SU-DHL-6 (cell line): Measurements from ENCODE around the gene NTN4.

ENCODE experiments used
- H2AFZ ChIP-seq: fragments of 200-600 bp; sonication (generic); 2 replicates; pipeline ENCODE4 v1.6.1; 2014; ENCODE audit warnings: low read depth, mild to moderate bottlenecking, moderate library complexity, mixed read lengths, antibody characterized with exemption, low read length; ENCODE audit not compliant: severe bottlenecking
- H3F3A ChIP-seq: fragments of 200-600 bp; shearing (Covaris generic); 2 replicates; pipeline ENCODE4 v1.6.0; 2016; ENCODE audit warnings: antibody characterized with exemption, mild to moderate bottlenecking; ENCODE audit not compliant: insufficient read depth
- H3K27ac ChIP-seq: fragments of 200-600 bp; sonication (generic); 2 replicates; pipeline ENCODE4 v1.5.1; 2016; ENCODE audit warnings: low read depth, mild to moderate bottlenecking, low read length, moderate library complexity, mixed read lengths
- H3K27me3 ChIP-seq: fragments of 200-600 bp; sonication (generic), shearing (Covaris generic); 2 replicates; pipeline ENCODE4 v1.6.0; 2014; ENCODE audit warnings: mild to moderate bottlenecking, low read length
- H3K36me3 ChIP-seq: fragments of 200-600 bp; sonication (generic); 2 replicates; pipeline ENCODE4 v1.6.1; 2014; ENCODE audit warnings: mild to moderate bottlenecking, low read length, mixed read lengths
- H3K4me2 ChIP-seq: fragments of 300-600, 200-600 bp; shearing (Covaris generic), sonication (generic); 2 replicates; pipeline ENCODE4 v1.6.0; 2014; ENCODE audit warnings: low read length, low read depth, mild to moderate bottlenecking; ENCODE audit not compliant: poor library complexity, severe bottlenecking
- H3K4me3 ChIP-seq: fragments of 200-600 bp; sonication (generic); 2 replicates; pipeline ENCODE4 v1.5.1; 2014; ENCODE audit warnings: antibody characterized with exemption, low read length, mild to moderate bottlenecking, mixed read lengths; ENCODE audit not compliant: insufficient read depth, poor library complexity, severe bottlenecking
- H3K79me2 ChIP-seq: fragments of 200-600 bp; sonication (generic); 2 replicates; pipeline ENCODE4 v1.6.1; 2014; ENCODE audit warnings: mild to moderate bottlenecking, low read length, moderate library complexity; ENCODE audit not compliant: insufficient read depth
- H3K9ac ChIP-seq: fragments of 200-600 bp; sonication (generic); 2 replicates; pipeline ENCODE4 v1.7.0; 2014; ENCODE audit warnings: mild to moderate bottlenecking, low read length
- H3K9me2 ChIP-seq: fragments of 200-600 bp; sonication (generic); replicated peaks from 2 replicates; pipeline ENCODE4 v1.6.1; 2014; ENCODE audit warnings: low read length; ENCODE audit not compliant: insufficient read depth
- H3K9me3 ChIP-seq: fragments of 200-600 bp; sonication (generic); 2 replicates; pipeline ENCODE4 v1.6.1; 2014; ENCODE audit warnings: low read length, mixed read lengths; ENCODE audit not compliant: insufficient read depth
- H4K20me1 ChIP-seq: fragments of 200-600 bp; sonication (generic); 2 replicates; pipeline ENCODE4 v1.6.1; 2014; ENCODE audit warnings: low read depth, mild to moderate bottlenecking, antibody characterized with exemption, low read length, moderate library complexity, mixed read lengths
- CTCF ChIP-seq: fragments of 200-600 bp; sonication (generic); IDR thresholded peaks from one replicate; pipeline ENCODE4 v1.5.1; 2017; ENCODE audit warnings: antibody characterized with exemption, mild to moderate bottlenecking, low read length, moderate library complexity; ENCODE audit not compliant: insufficient read depth, poor library complexity, severe bottlenecking
- EZH2phosphoT487 ChIP-seq: fragments of 200-600 bp; sonication (generic), shearing (Covaris generic); conservative IDR thresholded peaks from 2 replicates; pipeline ENCODE4 v1.6.1; 2018; ENCODE audit warnings: mild to moderate bottlenecking, antibody characterized with exemption, low read length, moderate library complexity, mixed read lengths

Gene NTN4

DNA sequence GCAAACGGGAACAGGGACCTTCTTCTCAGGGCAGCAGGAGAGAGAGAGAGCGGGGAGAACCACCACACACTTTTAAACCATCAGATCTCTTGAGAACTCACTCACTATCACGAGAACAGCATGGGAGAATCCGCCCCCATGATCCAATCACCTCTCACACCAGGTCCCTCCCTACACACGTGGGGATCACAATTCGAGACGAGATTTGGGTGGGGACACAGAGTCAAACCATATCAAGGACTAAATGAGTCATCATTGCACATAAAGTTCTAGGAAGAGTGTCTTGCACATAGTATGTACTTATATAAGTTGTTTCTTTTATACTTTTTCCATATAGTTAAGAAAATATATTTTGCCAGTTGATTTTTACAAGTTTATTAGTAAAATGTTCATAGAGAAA is 17.6 kb upstream of the NTN4 start:
- H3K9me2 ChIP-seq, result no peaks in the 10 kb centered on the region
- H3K27me3 ChIP-seq, result no peaks in the 10 kb centered on the region
- no peak overlapping the region for H3K4me3 ChIP-seq
- no peak overlapping the region for H3K4me2 ChIP-seq
- H3K36me3 ChIP-seq, result no peaks in the 10 kb centered on the region
- no peaks in the 10 kb centered on the region for H4K20me1 ChIP-seq
- H3F3A ChIP-seq, result no peaks in the 10 kb centered on the region
- no peak overlapping the region for H3K9ac ChIP-seq
- H3K27ac ChIP-seq, result no peak overlapping the region
- no peaks in the 10 kb centered on the region for H3K79me2 ChIP-seq
- H2AFZ ChIP-seq, result no peak overlapping the region
- no peaks in the 10 kb centered on the region for H3K9me3 ChIP-seq
- no peak for TF ChIP-seq CTCF
- TF ChIP-seq EZH2phosphoT487, result no peak

DNA sequence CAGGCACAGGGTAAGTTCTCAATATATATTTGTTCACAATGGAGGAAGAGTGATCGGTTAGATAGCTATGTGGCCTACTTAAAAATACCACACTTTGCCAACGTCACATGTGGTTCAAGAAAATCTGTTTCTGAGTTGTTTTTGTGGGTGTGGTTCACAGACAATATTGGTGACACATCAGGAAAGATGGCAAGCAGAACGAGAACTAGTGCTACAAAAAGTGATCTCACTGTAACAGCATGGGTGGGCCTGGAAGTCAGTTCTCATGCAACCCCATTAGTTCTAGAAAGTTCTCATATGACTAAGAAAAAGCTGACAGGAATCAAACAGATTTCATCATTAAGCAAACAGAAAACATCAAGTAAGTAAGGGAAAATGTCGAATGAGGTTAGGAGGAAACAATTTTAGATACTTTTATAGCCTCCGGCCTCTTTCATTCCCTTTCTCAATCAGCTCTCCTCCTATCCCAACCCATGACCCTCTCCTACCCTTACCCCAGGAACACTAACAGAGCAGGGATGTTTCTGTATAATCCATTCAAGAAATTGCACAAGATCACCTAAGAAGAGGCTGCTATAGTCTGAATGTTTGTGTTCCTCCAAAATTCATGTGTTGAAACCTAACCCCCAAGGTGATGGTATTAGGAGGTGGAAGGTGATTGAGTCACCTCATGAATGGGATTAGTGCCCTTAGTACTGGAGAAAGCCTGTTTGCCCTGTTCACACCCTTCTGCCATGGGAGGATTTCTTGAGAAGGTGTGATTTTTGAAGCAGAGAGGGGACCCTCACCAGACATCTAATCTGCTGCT is 15.5 kb upstream of the NTN4 start:
- no peaks in the 10 kb centered on the region for H3K9me3 ChIP-seq
- no peak for TF ChIP-seq EZH2phosphoT487
- no peak for TF ChIP-seq CTCF
- H3K4me2 ChIP-seq, result no peak overlapping the region
- no peak overlapping the region for H3K27ac ChIP-seq
- no peaks in the 10 kb centered on the region for H4K20me1 ChIP-seq
- no peaks in the 10 kb centered on the region for H3K27me3 ChIP-seq
- no peaks in the 10 kb centered on the region for H3K36me3 ChIP-seq
- H3F3A ChIP-seq, result no peaks in the 10 kb centered on the region
- H2AFZ ChIP-seq, result no peak overlapping the region
- no peaks in the 10 kb centered on the region for H3K9me2 ChIP-seq
- H3K79me2 ChIP-seq, result no peaks in the 10 kb centered on the region
- H3K4me3 ChIP-seq, result no peak overlapping the region
- H3K9ac ChIP-seq, result no peak overlapping the region

GRCh38 chr12:95804291-95804690 is 13.7 kb upstream of the NTN4 start:
- H3K4me3 ChIP-seq, result no peak overlapping the region
- no peak overlapping the region for H2AFZ ChIP-seq
- no peaks in the 10 kb centered on the region for H3K9me3 ChIP-seq
- no peak overlapping the region for H3K4me2 ChIP-seq
- H3K27me3 ChIP-seq, result no peaks in the 10 kb centered on the region
- no peak overlapping the region for H3K27ac ChIP-seq
- no peaks in the 10 kb centered on the region for H4K20me1 ChIP-seq
- no peak for TF ChIP-seq EZH2phosphoT487
- no peak for TF ChIP-seq CTCF
- H3K36me3 ChIP-seq, result no peaks in the 10 kb centered on the region
- H3K79me2 ChIP-seq, result no peaks in the 10 kb centered on the region
- no peaks in the 10 kb centered on the region for H3F3A ChIP-seq
- H3K9me2 ChIP-seq, result no peaks in the 10 kb centered on the region
- H3K9ac ChIP-seq, result no peak overlapping the region
